ENCODE measurements around the gene PMS1.

Gene PMS1

GRCh38 chr2:189783451-189783926, 761 bp upstream of the PMS1 start:
- no peaks in the 10 kb centered on the region for H3K9me2 ChIP-seq (ENCODE audit: low read depth, low read length)
- peaks cover 60% of the 10 kb centered on the region for H3K36me3 ChIP-seq (ENCODE audit: insufficient read depth, low read length)
- no peak overlapping the region for H2AFZ ChIP-seq (ENCODE audit: low read length)
- H3K27ac ChIP-seq (ENCODE audit: low read depth, low read length, poor library complexity, severe bottlenecking), result peak overlapping the region; percentile 73
- H4K20me1 ChIP-seq (ENCODE audit: insufficient read depth, low read length), result no peaks in the 10 kb centered on the region
- no peaks in the 10 kb centered on the region for H3K9me3 ChIP-seq (ENCODE audit: low read length)
- H3K79me2 ChIP-seq (ENCODE audit: insufficient read depth, low read length), result peaks cover 61% of the 10 kb centered on the region
- no peak for TF ChIP-seq CTCF (IDR thresholded peaks at IDR 0.05; ENCODE audit: low read length)
- TF ChIP-seq EZH2 (IDR thresholded peaks at IDR 0.05; ENCODE audit: borderline replicate concordance, low read length), result no peak
- peaks cover 31% of the 10 kb centered on the region for H3K4me1 ChIP-seq (ENCODE audit: insufficient read depth, low read length, severe bottlenecking)
- no peaks in the 10 kb centered on the region for H3K27me3 ChIP-seq (ENCODE audit: insufficient read depth, low read length)
- no peaks in the 10 kb centered on the region for H3F3A ChIP-seq (ENCODE audit: insufficient read depth, low read length)
- H3K9ac ChIP-seq (ENCODE audit: low read length), result peak overlapping the region; percentile 91
- H3K4me2 ChIP-seq (ENCODE audit: low read length), result peak overlapping the region; percentile 96
- peak overlapping the region; percentile 79 for H3K4me3 ChIP-seq (ENCODE audit: low read depth, low read length, poor library complexity, severe bottlenecking)

GRCh38 chr2:189791338-189792042, 7.2 kb downstream of the PMS1 start:
- Histone ChIP-seq H3K4me1 (ENCODE audit: insufficient read depth, low read length, severe bottlenecking) (no peaks in the 10 kb centered on the region), H3K79me2 (ENCODE audit: insufficient read depth, low read length) (peaks cover 43% of the 10 kb centered on the region), H3K9me2 (ENCODE audit: low read depth, low read length) (no peaks in the 10 kb centered on the region), H4K20me1 (ENCODE audit: insufficient read depth, low read length) (no peaks in the 10 kb centered on the region), H3K9me3 (ENCODE audit: low read length) (no peaks in the 10 kb centered on the region), H3F3A (ENCODE audit: insufficient read depth, low read length) (no peaks in the 10 kb centered on the region), H3K4me3 (ENCODE audit: low read depth, low read length, poor library complexity, severe bottlenecking) (no peak overlapping the region), H3K9ac (ENCODE audit: low read length) (no peak overlapping the region), H3K27me3 (ENCODE audit: insufficient read depth, low read length) (no peaks in the 10 kb centered on the region), H2AFZ (ENCODE audit: low read length) (no peak overlapping the region), H3K4me2 (ENCODE audit: low read length) (no peak overlapping the region), H3K36me3 (ENCODE audit: insufficient read depth, low read length) (peaks cover 83% of the 10 kb centered on the region), H3K27ac (ENCODE audit: low read depth, low read length, poor library complexity, severe bottlenecking) (no peak overlapping the region)
- TF ChIP-seq EZH2 (IDR thresholded peaks at IDR 0.05; ENCODE audit: borderline replicate concordance, low read length) (no peak), CTCF (IDR thresholded peaks at IDR 0.05; ENCODE audit: low read length) (no peak)

GRCh38 chr2:189794310-189794709, 10.1 kb downstream of the PMS1 start:
- Histone ChIP-seq H3K4me3 (ENCODE audit: low read depth, low read length, poor library complexity, severe bottlenecking) (no peak overlapping the region), H3K9me3 (ENCODE audit: low read length) (no peaks in the 10 kb centered on the region), H3F3A (ENCODE audit: insufficient read depth, low read length) (no peaks in the 10 kb centered on the region), H3K79me2 (ENCODE audit: insufficient read depth, low read length) (peaks cover 18% of the 10 kb centered on the region), H3K4me2 (ENCODE audit: low read length) (no peak overlapping the region), H3K27ac (ENCODE audit: low read depth, low read length, poor library complexity, severe bottlenecking) (no peak overlapping the region), H3K27me3 (ENCODE audit: insufficient read depth, low read length) (no peaks in the 10 kb centered on the region), H4K20me1 (ENCODE audit: insufficient read depth, low read length) (no peaks in the 10 kb centered on the region), H3K4me1 (ENCODE audit: insufficient read depth, low read length, severe bottlenecking) (no peaks in the 10 kb centered on the region), H2AFZ (ENCODE audit: low read length) (no peak overlapping the region), H3K36me3 (ENCODE audit: insufficient read depth, low read length) (peaks cover 88% of the 10 kb centered on the region), H3K9me2 (ENCODE audit: low read depth, low read length) (no peaks in the 10 kb centered on the region), H3K9ac (ENCODE audit: low read length) (no peak overlapping the region)
- TF ChIP-seq CTCF (IDR thresholded peaks at IDR 0.05; ENCODE audit: low read length) (no peak), EZH2 (IDR thresholded peaks at IDR 0.05; ENCODE audit: borderline replicate concordance, low read length) (no peak)

Measured in OCI-LY1 (cell line).